ENCODE results near the gene ADAM17.

- TF ChIP-seq CTCF (conservative IDR thresholded peaks at IDR 0.05) = no peak
- TF ChIP-seq ZFX (IDR thresholded peaks at IDR 0.05) = no peak
Observed at GRCh38 chr2:9466147-9466683, 89.4 kb downstream of the ADAM17 start.

Data from C4-2B (cell line).